GM12891 (cell line): Measurements from ENCODE around the gene CCDC144A.
"Not testable (repeated sequence)": the region's sequence is repeated elsewhere in the genome, so short reads cannot be mapped to it uniquely, and the experiment has no call there.

Experiments used
- POLR2A ChIP-seq: IDR thresholded peaks from 2 replicates; pipeline ENCODE4 v1.6.1; 2011; ENCODE audit warnings: low read depth, low read length, control low read depth
- POLR2AphosphoS5 ChIP-seq: IDR thresholded peaks from 2 replicates; pipeline ENCODE4 v1.6.1; 2011; ENCODE audit warnings: low read depth, low read length, control low read depth
- SPI1 ChIP-seq: IDR thresholded peaks from 2 replicates; pipeline ENCODE4 v1.6.1; 2011; ENCODE audit warnings: low read depth, low read length, control low read depth
- TAF1 ChIP-seq: IDR thresholded peaks from 2 replicates; pipeline ENCODE4 v1.6.1; 2011; ENCODE audit warnings: low read depth, low read length, control low read depth

- not testable (repeated sequence) for TF ChIP-seq SPI1, POLR2A, TAF1, POLR2AphosphoS5
Observed at GRCh38 chr17:16745492-16746203, 55.6 kb downstream of the CCDC144A start.
